Left renal cortex interstitium (tissue), 4 donors: Measurements from ENCODE around the gene RAD51AP1. TPM values are rescaled to one million over a fixed set of nuclear protein-coding genes. Genes with fewer than 3 reads are reported as not detected.
"Not testable (repeated sequence)": the region's sequence is repeated elsewhere in the genome, so short reads cannot be mapped to it uniquely, and the experiment has no call there.

Experiments
- DNase-seq, 4 donors: peaks; one replicate each; pipeline ENCODE4 v3.0.0-alpha.2; 2013; ENCODE audit warnings: low read depth in 4 of 4, low spot score in 2 of 4, missing footprints in 1 of 4
- polyA plus RNA-seq, 4 donors: library from polyadenylated mRNA; unstranded; fragments of 120-200 nt; gene quantifications; one replicate each; pipeline ENCODE4 v1.2.1, GENCODE V29; 2013; ENCODE audit not compliant: insufficient read length in 4 of 4

The RAD51AP1 gene, protein sequence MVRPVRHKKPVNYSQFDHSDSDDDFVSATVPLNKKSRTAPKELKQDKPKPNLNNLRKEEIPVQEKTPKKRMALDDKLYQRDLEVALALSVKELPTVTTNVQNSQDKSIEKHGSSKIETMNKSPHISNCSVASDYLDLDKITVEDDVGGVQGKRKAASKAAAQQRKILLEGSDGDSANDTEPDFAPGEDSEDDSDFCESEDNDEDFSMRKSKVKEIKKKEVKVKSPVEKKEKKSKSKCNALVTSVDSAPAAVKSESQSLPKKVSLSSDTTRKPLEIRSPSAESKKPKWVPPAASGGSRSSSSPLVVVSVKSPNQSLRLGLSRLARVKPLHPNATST
- polyA plus RNA-seq: 10 to 100 TPM; 24.4 to 29.0 (median 26.3) TPM

DNA sequence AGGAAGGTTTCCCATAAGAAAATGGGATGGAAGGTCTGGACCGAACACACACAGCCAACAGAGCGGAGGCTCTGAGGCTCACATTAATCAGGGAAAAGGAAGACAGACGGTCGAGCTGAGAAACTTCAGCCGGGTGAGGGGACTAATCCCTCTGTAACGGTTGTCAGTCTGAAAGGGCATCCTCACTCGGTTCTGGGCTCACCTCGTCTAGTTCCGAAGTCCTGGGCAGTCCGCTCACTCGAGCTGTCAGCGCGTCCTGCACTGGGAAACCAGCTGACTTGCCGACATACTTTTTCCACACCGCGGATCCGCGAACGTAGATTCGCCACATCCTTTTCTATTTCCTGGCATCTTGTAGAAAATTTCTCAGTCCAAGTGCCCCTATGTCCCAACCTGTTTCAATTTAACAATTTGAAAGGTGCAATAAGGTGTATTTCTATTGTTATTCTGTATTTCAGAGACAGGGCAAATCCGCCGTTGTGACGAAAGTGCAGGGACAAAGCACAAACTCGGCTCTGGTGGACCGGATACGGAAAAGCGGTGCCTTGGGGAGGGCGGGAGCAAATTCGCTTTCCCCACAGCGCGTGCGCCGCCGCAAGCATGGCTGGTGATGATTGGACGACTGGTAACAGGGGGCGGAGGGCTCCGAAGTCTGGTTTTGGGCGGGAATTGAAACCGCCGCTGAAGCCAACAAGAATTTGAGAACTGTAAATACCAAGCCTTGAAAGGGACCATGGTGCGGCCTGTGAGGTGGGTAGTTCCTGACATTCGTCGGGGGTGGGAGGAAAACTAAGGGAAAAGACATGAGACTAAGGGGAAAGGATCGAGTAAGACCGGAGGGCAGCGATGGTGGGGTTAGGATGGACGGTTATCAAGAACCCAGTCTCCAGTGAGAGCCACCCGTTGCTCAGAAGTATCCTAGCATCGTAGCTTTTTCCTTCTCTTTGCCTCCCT is at the start of gene RAD51AP1:
Gene RAD51AP1, plus strand, starts transcription at position 684 of the 954 bp plus-strand sequence. Its CDS starts 50 bp downstream, at position 734.
- DNase-seq: peak; percentile 94 to 99 (median 96)

DNA sequence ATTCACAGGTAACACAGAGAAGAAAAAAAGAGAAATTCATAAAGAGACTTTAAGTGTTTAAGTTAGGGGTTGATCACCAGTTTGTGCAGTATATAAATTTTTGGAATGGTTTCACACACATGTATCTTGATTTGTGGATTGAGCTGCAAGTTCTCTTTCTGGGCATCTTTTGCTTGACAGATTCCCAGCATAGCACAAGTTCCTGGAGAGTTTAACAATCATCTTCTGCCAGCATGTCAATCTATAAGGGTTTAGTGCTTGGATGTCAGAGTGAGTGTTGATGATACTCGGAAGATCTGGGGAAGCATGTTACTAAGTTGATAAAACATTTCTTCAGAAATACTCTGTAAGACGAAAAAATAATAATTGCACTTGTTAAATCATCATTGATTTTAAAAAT is 49.1 kb upstream of the RAD51AP1 start:
- no peak for DNase-seq

DNA sequence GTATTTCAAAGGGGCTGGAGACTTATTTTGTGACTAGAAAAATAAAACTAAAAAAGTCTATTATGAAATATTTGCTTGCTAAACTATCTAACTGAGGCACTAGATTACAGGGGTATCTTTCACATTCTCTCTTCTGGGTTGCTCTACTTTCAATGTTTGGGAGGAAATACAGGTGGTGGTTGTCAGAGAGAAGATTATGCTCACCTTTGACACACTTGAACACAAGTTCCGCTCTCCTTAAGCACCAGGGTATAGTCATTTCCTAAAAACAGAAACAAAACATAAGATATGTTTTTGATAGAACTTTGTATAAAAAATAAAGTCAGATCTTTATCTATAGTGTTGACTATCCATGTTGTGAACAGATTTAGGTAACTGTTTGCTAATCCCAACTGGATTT is 47.7 kb upstream of the RAD51AP1 start:
- DNase-seq: no peak

DNA sequence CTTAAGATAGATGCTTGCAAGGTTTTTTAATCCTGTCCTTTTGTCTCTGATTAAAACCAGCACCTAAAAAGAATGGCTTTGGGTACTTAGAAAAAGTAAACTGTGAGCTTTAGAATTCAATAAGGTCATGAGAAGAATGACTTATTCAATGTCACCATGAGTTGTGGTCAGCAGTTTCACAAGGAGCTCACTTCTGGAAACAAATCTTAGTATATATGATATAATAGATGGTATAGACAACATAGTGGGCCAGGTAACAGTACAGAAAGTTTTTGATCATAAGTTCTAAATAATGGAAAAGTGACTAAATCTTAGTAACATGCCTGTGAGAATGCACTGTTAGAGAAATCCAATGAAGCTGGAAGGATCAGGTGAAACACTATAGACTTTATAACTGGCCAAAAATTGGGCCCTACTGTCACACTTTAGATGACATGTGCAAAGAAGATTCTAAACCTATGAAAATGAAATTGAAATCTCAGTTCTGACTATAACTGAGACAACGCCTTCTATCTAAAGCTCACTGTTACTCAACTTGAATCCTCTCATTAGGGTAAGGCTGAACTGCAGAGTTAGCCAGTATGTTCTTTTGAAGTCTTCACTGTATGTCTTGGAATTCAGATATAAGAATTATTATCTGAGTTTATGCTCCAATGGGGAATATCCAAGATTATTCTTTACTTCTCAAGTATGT is 42.4 kb upstream of the RAD51AP1 start:
- no peak for DNase-seq

DNA sequence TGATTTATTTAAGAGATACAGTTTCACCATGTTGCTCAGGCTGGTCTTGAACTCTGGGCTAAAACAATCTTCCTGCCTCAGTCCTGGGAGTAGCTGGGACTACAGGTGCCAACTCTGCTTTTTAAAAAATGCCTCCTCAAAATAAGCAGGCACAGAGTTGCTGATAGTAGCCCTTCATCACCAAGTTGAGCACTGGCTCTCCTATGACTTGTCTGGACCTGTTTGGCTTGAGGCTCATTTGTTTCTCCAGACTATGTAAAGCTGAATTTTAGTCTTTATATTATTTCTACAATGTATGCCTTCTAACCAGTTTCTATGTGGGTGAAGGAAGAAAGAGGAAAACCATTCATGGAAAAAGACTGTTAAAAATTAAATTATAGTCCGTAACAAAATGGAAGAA is 39.5 kb upstream of the RAD51AP1 start:
- no peak for DNase-seq

DNA sequence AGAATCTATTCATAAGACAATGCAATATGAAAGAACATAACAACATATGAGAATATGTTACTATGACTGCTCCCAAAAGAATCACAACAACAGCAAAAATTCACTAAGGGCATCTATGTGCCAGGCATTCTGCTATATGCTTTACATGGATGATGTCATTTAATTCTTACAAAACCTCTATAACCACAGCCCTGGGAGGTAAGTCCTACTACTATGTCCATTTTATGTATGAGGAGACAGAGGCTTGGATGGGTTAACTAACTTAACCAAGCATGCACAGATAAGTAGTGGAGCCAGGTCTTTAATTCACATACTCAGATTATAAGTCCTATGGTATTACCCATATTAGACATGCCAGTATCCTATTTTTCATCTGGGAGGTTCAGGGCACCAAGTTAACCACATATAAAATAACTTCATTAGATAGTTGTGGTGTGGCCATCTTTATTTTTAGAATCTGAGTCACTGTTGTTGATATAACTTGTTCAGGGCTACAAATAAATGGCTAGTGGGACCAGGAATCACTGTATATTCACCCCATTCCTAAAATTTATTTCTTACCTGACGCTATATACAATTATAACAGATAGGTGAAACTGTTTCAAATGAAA is 33.2 kb upstream of the RAD51AP1 start:
- DNase-seq: no peak

DNA sequence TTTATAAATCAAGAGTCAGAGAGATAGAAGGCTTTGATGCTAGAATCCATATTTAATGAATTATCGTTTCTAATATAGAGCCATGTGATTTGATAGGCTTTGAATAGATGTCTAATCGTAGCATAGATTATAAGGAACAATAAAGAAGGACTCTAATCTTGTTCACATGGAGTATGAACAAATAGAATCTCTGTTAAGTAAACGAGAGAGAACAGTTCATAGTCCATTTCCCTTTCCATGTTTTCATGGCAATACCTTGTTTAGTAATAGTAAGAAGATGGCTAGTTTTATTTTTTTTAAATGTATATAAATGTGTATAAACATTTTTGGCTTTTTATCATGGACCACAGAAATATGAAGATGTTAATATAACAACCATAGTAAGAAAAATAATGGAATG is 32.3 kb upstream of the RAD51AP1 start:
- no peak for DNase-seq

DNA sequence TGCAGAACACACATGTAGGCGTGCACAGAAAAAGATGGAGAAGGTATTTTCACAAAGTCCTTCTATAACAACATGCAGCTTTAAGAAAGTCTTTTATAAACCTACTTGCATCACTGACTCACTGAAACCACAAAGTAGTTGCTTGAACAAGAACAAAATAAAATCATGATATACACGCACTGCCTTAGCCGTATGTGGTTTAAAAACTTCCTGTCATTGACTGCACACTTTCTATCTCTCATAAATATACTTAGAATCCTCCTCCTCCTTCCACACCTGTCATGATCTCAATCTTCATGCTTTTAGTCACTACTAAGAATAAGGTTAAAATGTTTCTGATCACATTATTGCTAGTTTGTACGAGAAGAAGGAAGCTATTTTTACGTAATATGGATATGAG is 31.8 kb upstream of the RAD51AP1 start:
- DNase-seq: no peak

DNA sequence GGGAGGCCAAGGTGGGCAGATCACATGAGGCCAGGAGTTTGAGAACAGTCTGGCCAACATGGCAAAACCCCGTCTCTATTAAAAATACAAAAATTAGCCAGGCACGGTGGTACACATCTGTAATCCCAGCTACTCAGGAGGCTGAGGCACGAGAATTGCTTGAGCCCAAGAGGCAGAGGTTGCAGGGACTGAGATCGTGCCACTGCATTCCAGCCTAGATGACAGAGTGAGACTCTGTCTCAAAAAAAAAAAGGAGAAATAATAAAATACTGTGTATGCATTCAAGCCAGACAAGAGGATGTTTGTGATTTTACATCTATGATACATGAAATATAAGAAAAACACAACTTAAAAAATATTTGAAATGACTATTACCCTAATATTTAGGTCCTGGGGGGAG is 30.2 kb upstream of the RAD51AP1 start:
- not testable (repeated sequence) for DNase-seq

DNA sequence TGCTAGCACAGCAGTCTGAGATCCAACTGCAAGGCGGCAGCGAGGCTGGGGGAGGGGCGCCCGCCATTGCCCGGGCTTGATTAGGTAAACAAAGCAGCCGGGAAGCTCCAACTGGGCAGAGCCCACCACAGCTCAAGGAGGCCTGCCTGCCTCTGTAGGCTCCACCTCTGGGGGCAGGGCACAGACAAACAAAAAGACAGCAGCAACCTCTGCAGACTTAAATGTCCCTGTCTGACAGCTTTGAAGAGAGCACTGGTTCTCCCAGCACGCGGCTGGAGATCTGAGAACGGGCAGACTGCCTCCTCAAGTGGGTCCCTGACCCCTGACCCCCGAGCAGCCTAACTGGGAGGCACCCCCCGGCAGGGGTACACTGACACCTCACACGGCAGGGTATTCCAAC is 29.4 kb upstream of the RAD51AP1 start:
- DNase-seq: not testable (repeated sequence)

DNA sequence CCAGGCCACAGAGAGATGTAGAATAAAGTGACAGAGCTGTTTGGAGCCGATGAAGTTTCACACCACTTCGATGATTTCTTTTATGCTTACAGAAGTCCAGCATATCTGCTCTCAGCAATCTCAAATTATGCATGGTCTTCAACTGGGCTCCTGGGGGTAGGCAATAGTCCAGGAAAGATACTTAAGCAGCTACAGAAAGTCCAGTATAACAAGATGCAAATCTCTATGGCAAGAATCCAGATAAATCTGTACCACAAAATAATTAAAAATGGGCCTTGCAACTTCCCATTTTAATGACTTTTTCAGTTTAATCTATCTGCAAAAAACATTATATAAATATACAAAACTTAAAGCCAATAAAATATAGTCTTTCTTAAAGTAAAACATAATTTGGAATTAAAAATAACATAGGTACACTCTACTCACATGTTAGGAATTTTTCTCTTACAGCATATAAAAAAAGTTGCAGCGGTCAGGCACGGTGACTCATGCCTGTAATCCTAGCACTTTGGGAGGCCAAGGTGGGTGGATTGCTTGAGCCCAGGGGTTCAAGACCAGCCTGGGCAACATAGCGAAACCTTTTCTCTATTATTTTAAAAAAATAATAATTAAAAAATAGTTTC is 20.5 kb upstream of the RAD51AP1 start:
- DNase-seq: no peak

DNA sequence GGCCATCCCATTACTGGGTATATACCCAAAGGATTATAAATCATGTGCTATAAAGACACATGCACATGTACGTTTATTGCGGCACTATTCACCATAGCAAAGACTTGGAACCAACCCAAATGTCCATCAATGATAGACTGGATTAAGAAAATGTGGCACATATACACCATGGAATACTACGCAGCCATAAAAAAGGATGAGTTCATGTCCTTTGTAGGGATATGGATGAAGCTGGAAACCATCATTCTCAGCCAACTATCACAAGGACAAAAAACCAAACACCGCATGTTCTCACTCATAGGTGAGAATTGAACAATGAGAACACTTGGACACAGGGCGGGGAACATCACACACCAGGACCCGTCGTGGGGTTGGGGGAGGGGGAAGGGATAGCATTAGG is 15.2 kb upstream of the RAD51AP1 start:
- DNase-seq: not testable (repeated sequence)

DNA sequence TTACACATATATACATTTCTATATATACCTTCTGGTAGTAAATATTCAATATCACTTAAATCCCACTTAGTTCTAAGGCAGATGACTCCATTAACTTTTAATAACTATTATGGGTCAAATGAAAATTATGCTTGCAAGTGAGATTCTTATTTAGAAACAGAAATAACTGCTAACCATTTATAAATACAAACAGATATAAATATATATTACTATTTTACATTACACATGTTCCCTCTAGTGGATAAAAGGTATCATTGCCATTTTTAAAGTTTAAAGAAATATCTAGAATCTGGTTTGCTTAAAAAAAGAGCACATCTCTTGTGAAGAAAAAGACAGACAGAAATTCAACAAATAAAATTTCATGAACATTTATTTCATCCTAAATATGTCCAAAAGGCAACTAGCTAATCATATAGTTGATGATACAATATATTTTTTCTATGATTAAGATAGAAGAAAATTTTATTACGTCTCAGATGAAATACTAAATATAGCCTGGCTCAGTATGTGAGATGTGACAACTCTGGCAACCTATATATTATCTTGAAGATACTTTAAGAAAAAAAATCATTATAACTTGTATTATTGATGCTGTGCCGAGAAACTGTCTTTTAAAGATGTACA is 11.7 kb upstream of the RAD51AP1 start:
- DNase-seq: no peak

DNA sequence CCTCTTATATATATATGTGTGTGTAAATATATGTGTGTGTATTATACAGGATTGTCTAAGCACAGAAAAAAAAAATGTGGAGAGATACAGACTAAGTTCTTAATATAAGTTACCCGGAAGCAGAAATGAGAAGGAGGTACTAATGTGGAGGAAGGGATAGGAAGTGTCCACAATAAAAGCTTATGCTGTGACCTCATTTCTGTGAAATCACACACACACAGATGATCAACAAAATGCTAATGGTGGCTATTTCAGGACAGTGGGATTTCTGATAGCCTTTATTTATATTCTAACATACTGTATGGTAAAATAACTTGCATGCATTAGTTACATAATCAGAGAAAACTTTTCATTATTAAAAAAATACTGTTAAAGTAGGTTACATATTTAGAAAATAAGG is 8.5 kb upstream of the RAD51AP1 start:
- no peak for DNase-seq

DNA sequence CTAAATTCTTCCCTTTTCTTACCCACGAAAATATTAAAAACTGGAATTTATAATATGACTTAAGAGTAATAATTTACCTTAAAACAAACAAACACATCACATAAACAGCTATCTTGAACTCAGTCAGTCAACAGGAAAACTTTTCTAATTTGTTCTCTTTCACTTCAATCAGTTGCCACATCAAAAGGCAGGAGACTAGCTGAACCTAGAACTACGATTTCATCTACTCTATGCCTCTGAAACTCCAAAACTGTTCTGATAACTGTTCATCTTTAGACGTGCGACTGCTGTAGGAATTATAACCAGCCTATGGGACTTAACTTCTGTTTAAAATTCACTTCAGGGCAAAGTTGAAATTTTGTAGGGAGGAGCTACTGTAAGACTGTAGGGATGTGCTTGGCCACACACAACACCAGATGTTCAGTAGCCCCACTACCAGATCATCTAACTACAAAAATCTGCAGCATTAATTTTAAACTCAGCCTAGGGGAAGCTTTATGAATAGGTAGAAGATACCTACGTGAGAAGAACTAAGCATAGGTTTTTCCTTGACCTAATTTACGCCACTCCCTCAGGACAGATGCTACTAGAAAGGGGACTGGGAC is 7.6 kb upstream of the RAD51AP1 start:
- DNase-seq: no peak

DNA sequence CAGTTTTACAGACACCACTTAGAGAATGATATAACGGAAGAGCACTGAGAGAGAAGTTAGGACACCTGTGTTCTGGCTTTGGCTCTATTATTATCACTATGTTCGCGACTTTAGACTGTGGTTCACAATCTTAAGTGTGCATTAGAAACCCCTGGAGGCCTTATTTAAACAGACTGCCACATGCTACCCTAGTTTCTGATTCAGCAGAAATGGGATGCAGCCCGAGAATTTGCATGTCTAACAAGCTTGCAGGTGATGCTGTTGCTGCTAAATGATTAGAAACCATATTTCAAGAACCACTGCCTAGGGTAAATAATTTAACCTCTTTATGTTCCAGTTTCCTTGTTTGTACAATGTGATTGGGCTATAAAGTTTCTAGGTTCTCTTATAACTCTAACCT is 3.6 kb upstream of the RAD51AP1 start:
- no peak for DNase-seq

DNA sequence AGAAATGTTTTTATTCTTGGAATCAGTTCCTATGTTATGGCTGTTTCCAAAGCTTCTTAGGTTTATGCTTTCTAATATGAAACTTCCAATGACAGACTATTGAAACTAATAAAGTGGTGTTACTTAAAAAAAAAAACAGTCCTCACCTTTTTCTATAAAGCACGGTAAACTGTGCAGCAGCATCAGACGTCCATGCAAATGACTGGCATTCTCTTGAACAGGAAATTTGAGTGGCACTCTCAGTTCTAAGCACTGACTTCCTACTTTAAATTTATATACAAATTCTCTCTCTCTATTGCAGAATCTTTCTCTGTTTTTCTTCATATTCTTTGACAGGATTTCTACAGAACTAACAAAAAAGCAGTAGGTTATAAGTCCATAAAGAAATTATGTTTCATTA is 2.8 kb upstream of the RAD51AP1 start:
- DNase-seq: no peak

DNA sequence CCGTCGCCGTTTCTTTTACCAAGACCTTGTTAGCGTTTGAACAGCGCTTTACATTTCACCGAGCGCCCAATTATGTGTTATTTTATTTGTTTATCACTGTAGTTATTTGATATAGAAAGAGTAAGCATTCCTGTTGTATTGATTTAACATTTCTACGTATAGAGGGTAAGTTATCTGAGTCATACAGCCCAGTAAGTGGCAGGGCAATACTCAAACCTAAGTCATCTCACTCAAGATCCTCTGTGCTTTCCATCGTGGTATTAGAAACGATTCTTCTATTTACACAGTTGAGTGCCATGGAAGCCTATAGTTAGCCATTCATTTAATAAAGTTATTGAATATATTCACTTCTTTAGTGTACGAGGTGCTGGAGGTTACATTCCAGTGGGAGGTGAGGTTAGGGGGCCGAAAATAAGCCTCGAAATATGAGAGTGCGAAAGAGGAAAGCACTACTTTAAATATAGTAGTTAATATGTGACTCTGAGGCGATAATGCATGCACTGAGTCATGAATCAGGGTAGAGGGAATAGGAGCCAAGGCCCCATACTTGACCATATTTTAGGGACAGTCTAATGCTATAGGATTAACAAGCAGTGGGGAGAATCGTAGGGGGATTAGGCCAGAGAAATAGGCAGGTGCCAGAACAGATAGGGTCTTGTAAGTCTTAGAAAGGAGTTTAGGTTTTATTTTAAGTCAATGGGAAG is 629 bp downstream of the RAD51AP1 start:
- no peak for DNase-seq

DNA sequence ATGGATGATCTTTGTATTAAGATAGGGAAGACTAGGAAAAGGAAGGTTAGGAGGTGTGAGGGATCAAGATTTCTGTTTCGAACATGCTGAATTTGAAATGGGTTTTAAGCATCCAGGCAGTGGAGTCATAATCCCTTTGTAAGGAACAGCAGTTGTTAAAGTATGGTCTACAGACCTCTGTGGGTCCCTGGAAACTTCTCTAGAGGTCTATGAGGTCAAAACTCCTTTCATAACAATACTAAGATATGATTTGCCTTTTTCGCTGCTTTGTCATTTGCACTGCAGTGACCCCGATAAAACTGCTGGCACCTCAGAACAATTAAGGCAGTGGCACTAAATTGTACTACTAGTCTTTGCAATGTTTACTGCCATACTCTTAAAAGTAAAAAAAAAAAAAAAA is 1.5 kb downstream of the RAD51AP1 start:
- no peak for DNase-seq
